ENCODE results near the gene UBR1.
"Not testable (repeated sequence)": the region's sequence is repeated elsewhere in the genome, so short reads cannot be mapped to it uniquely, and the experiment has no call there.

UBR1 gene

GRCh38 chr15:42954291-42954690 lies 151.5 kb downstream of the UBR1 start:
- FAIRE-seq, result no peak

- not testable (repeated sequence) for FAIRE-seq
Measured at GRCh38 chr15:42948898-42949297, 156.9 kb downstream of the UBR1 start.

- FAIRE-seq, result no peak
Measured at GRCh38 chr15:42940527-42940926, 165.3 kb downstream of the UBR1 start.

GRCh38 chr15:42939841-42940240 lies 166.0 kb downstream of the UBR1 start:
- FAIRE-seq, result no peak

GRCh38 chr15:42937143-42937542 lies 168.7 kb downstream of the UBR1 start:
- no peak for FAIRE-seq

- FAIRE-seq, result no peak
Measured at GRCh38 chr15:42933886-42934667, 171.8 kb downstream of the UBR1 start.

GRCh38 chr15:42932833-42933515 lies 172.9 kb downstream of the UBR1 start:
- FAIRE-seq, result no peak

- no peak for FAIRE-seq
Measured at GRCh38 chr15:42931702-42932486, 173.9 kb downstream of the UBR1 start.

- FAIRE-seq, result no peak
Measured at GRCh38 chr15:42929306-42929848, 176.5 kb downstream of the UBR1 start.

- FAIRE-seq, result no peak
Measured at GRCh38 chr15:42921342-42921731, 184.5 kb downstream of the UBR1 start.

- FAIRE-seq, result peak; percentile 64
Measured at GRCh38 chr15:42920519-42921341, 185.1 kb downstream of the UBR1 start, which contains the start of gene TTBK2. Gene TTBK2, minus strand, starts transcription at chr15:42920778. Its CDS starts 42,161 bp downstream, at chr15:42878617.

GRCh38 chr15:42919799-42920518 lies 185.9 kb downstream of the UBR1 start:
- FAIRE-seq, result no peak

- no peak for FAIRE-seq
Measured at GRCh38 chr15:42919308-42919707, 186.5 kb downstream of the UBR1 start.

- no peak for FAIRE-seq
Measured at GRCh38 chr15:42918047-42918446, 187.8 kb downstream of the UBR1 start.

GRCh38 chr15:42915654-42916315 lies 190.1 kb downstream of the UBR1 start:
- no peak for FAIRE-seq

GRCh38 chr15:42914728-42915497 lies 190.9 kb downstream of the UBR1 start:
- peak; percentile 21 for FAIRE-seq

- FAIRE-seq, result no peak
Measured at GRCh38 chr15:42911058-42911592, 194.7 kb downstream of the UBR1 start.

- FAIRE-seq, result no peak
Measured at GRCh38 chr15:42908538-42908937, 197.3 kb downstream of the UBR1 start.

GRCh38 chr15:42903388-42904324 lies 202.2 kb downstream of the UBR1 start:
- FAIRE-seq, result no peak
